A673 (cell line): Measurements from ENCODE around the gene CTNNA1. TPM values are rescaled to one million over a fixed set of nuclear protein-coding genes. Genes with fewer than 3 reads are reported as not detected.
"Not testable (repeated sequence)": the region's sequence is repeated elsewhere in the genome, so short reads cannot be mapped to it uniquely, and the experiment has no call there.

Experiments
- BruUV-seq: library from RNA; stranded (reverse); fragments of 400-500 nt; replicated peaks from 2 replicates; lab custom pipeline; 2021; lab: Mats Ljungman, UMichigan
- CTCF ChIA-PET: fragments of 300-600 bp; sonication (Branson Sonifier 250); formaldehyde crosslinking; loops from one replicate; lab custom pipeline; 2022; ENCODE audit warnings: antibody characterized with exemption; lab: Charles Lee
- POLR2A ChIA-PET: fragments of 300-600 bp; sonication (Branson Sonifier 250); formaldehyde crosslinking; loops from one replicate; lab custom pipeline; 2022; ENCODE audit warnings: antibody characterized with exemption; ENCODE audit not compliant: low non-redundant PET; lab: Charles Lee
- DNase-seq: peaks from one replicate; pipeline ENCODE4 v3.0.0-alpha.2; 2015; ENCODE audit warnings: low spot score
- H3K27ac ChIP-seq: fragments of 200-600 bp; sonication (generic); 2 replicates; pipeline ENCODE4 v1.5.1; 2016; ENCODE audit warnings: mixed run types, low read depth, mild to moderate bottlenecking, mixed read lengths, antibody characterized with exemption, low read length; ENCODE audit not compliant: poor library complexity, severe bottlenecking
- H3K27me3 ChIP-seq: fragments of 200-600 bp; sonication (generic); replicated peaks from 2 replicates; pipeline ENCODE4 v1.6.1; 2017; ENCODE audit warnings: mixed run types, low read depth, mild to moderate bottlenecking, mixed read lengths, antibody characterized with exemption, low read length; ENCODE audit not compliant: insufficient read depth, poor library complexity
- H3K36me3 ChIP-seq: fragments of 200-600 bp; sonication (generic); 2 replicates; pipeline ENCODE4 v1.6.1; 2016; ENCODE audit warnings: mixed run types, mild to moderate bottlenecking, mixed read lengths, antibody characterized with exemption, low read length; ENCODE audit not compliant: insufficient read depth, poor library complexity, severe bottlenecking
- H3K4me1 ChIP-seq: fragments of 200-600 bp; sonication (generic); 2 replicates; pipeline ENCODE4 v1.6.1; 2017; ENCODE audit warnings: mixed run types, mild to moderate bottlenecking, mixed read lengths, antibody characterized with exemption, low read length; ENCODE audit not compliant: insufficient read depth, poor library complexity, severe bottlenecking
- H3K4me3 ChIP-seq: fragments of 200-600 bp; sonication (generic); 2 replicates; pipeline ENCODE4 v1.5.1; 2016; ENCODE audit warnings: low read depth, mixed run types, mild to moderate bottlenecking, mixed read lengths, low read length; ENCODE audit not compliant: poor library complexity, severe bottlenecking
- H3K9me3 ChIP-seq: fragments of 200-600 bp; sonication (generic); 2 replicates; pipeline ENCODE4 v1.6.1; 2016; ENCODE audit warnings: mixed run types, low read depth, mild to moderate bottlenecking, mixed read lengths, antibody characterized with exemption, low read length; ENCODE audit not compliant: poor library complexity, severe bottlenecking
- EZH2 ChIP-seq: fragments of 200-600 bp; sonication (generic); IDR thresholded peaks from 2 replicates; pipeline ENCODE4 v1.6.1; 2017; ENCODE audit warnings: borderline replicate concordance, low read depth, mild to moderate bottlenecking, mixed read lengths, antibody characterized with exemption, low read length; ENCODE audit not compliant: poor library complexity, severe bottlenecking
- intact Hi-C: fragments of 100-400 bp; cut with micrococcal nuclease; formaldehyde crosslinking; loops from one replicate; pipeline ENCODE4 v1.10.0; 2022; ENCODE audit not compliant: unreplicated experiment
- total RNA-seq: library from RNA; stranded (reverse); gene quantifications from 2 replicates; pipeline ENCODE4 v1.2.3, GENCODE V29; 2021
- TF ChIP-seq, protein P1 (sequence below): fragments of 300-800, 200-600 bp; sonication (generic); conservative IDR thresholded peaks from 2 replicates; pipeline ENCODE4 v1.5.1; 2017; ENCODE audit warnings: low read depth, mild to moderate bottlenecking, antibody characterized with exemption, low read length, moderate library complexity, mixed read lengths

Gene CTNNA1
- total RNA-seq, 1 experiment from 2014 or later, result 249 TPM

GRCh38 chr5:138714694-138715093 lies 38.5 kb upstream of the CTNNA1 start:
- no peak for DNase-seq
- H3K27me3 ChIP-seq, result no peaks in the 10 kb centered on the region
- CTCF ChIA-PET, result interaction anchor here (0.6 kb wide), 1 partner anchor 921 kb away, joined by 9 read pairs; no protein-coding TSS in a partner anchor
- TF ChIP-seq, protein P1, sequence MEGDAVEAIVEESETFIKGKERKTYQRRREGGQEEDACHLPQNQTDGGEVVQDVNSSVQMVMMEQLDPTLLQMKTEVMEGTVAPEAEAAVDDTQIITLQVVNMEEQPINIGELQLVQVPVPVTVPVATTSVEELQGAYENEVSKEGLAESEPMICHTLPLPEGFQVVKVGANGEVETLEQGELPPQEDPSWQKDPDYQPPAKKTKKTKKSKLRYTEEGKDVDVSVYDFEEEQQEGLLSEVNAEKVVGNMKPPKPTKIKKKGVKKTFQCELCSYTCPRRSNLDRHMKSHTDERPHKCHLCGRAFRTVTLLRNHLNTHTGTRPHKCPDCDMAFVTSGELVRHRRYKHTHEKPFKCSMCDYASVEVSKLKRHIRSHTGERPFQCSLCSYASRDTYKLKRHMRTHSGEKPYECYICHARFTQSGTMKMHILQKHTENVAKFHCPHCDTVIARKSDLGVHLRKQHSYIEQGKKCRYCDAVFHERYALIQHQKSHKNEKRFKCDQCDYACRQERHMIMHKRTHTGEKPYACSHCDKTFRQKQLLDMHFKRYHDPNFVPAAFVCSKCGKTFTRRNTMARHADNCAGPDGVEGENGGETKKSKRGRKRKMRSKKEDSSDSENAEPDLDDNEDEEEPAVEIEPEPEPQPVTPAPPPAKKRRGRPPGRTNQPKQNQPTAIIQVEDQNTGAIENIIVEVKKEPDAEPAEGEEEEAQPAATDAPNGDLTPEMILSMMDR, result no peak
- TF ChIP-seq EZH2, result no peak
- H3K4me1 ChIP-seq, result peaks cover 6% of the 10 kb centered on the region
- H3K36me3 ChIP-seq, result no peaks in the 10 kb centered on the region
- POLR2A ChIA-PET, result interaction anchor here (0.5 kb wide), 1 partner anchor 82 kb away, joined by 3 read pairs; no protein-coding TSS in a partner anchor
- H3K9me3 ChIP-seq, result no peaks in the 10 kb centered on the region
- no TSS peak for BruUV-seq
- no peak overlapping the region for H3K27ac ChIP-seq
- H3K4me3 ChIP-seq, result no peak overlapping the region
- intact Hi-C loops, result no loop called here

DNA sequence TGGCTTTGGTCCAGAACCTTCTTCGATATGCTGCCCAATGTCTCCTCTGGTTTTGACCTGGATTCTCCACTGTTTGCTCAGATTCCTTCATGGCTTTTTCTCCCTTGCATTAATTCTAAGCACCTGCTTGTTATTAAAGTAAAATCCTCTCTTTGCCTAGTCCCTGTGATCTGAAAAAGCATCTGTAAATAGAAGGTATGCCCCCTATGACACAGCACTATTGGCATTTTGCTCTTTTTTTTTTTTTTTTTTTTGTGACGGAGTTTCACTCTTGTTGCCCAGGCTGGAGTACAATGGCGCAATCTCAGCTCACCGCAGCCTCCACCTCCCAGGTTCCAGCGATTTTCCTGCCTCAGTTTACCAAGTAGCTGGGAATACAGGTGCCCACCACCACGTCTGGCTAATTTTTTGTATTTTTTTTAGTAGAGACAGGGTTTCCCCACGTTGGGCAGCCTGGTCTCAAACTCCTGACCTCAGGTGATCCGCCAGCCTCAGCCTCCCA lies 37.2 kb upstream of the CTNNA1 start:
- intact Hi-C loops, H3K9me3 ChIP-seq, H3K27ac ChIP-seq, H3K36me3 ChIP-seq, CTCF ChIA-PET, DNase-seq, BruUV-seq, POLR2A ChIA-PET, H3K4me3 ChIP-seq, H3K27me3 ChIP-seq: not testable (repeated sequence)
- H3K4me1 ChIP-seq, result peaks cover 10% of the 10 kb centered on the region

- Histone ChIP-seq H3K9me3 (no peaks in the 10 kb centered on the region), H3K4me3 (no peak overlapping the region), H3K36me3 (no peaks in the 10 kb centered on the region), H3K27ac (no peak overlapping the region), H3K27me3 (no peaks in the 10 kb centered on the region), H3K4me1 (peaks cover 10% of the 10 kb centered on the region)
- intact Hi-C loops, result no loop called here
- no peak for DNase-seq
- CTCF ChIA-PET, result no interaction called here
- no peak for TF ChIP-seq EZH2
- TF ChIP-seq, protein P1, result no peak
- POLR2A ChIA-PET, result no interaction called here
- BruUV-seq, result no TSS peak
These were observed 36.7 kb upstream of the CTNNA1 start for GRCh38 chr5:138716456-138716924.

DNA sequence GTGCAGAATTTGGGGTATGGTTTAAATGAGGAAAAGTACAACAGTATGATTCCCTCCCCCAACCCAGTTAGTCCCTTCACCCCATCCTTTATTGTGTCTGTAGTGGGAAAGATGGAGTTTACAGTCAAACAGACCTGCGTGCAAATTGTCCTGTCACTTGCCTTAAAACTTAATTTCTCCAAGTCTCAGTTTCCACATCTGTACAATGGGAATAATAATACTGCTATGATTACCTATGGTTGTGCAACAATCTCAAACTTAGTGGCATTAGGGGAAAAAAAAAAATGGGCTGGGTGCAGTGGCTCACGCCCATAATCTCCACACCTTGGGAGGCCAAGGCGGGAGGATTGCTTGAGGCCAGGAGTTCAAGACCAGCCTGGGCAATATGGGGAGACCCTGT lies 35.8 kb upstream of the CTNNA1 start:
- ChIA-PET POLR2A (no interaction called here), CTCF (no interaction called here)
- Histone ChIP-seq H3K27me3 (no peaks in the 10 kb centered on the region), H3K4me1 (peaks cover 10% of the 10 kb centered on the region), H3K4me3 (no peak overlapping the region), H3K27ac (no peak overlapping the region), H3K36me3 (no peaks in the 10 kb centered on the region), H3K9me3 (no peaks in the 10 kb centered on the region)
- TF ChIP-seq EZH2, result no peak
- TF ChIP-seq, protein P1, result no peak
- BruUV-seq, result no TSS peak
- no peak for DNase-seq
- intact Hi-C loops, result no loop called here
